HCT116 (cell line): ENCODE data around the gene PBX1.
A peak's percentile ranks its signal among the peaks of the same experiment; 100 is the strongest.

Experiments used
- CTCF ChIP-seq, 3 experiments: fragments of 200-600 bp in 1 of 3; sonication (generic) in 1 of 3; IDR thresholded peaks in 2 of 3; conservative IDR thresholded peaks in 1 of 3; 2 replicates each; pipeline ENCODE4 v1.5.1; 2012 to 2017; ENCODE audit warnings: low read depth in 2 of 3, low read length in 2 of 3, antibody characterized with exemption in 1 of 3, borderline replicate concordance in 1 of 3, control low read depth in 1 of 3, mild to moderate bottlenecking in 1 of 3, mixed read lengths in 1 of 3, mixed run types in 1 of 3, moderate library complexity in 1 of 3; ENCODE audit not compliant: insufficient read depth in 1 of 3
- EGR1 ChIP-seq: IDR thresholded peaks from 2 replicates; pipeline ENCODE4 v1.6.1; 2012; ENCODE audit warnings: low read depth
- ELF1 ChIP-seq: IDR thresholded peaks from 2 replicates; pipeline ENCODE4 v1.6.1; 2012; ENCODE audit warnings: low read depth, borderline replicate concordance
- EZH2 ChIP-seq: fragments of 200-600 bp; sonication (generic); IDR thresholded peaks from 2 replicates; pipeline ENCODE4 v1.6.1; 2017; ENCODE audit warnings: antibody characterized with exemption, mixed run types
- EZH2phosphoT487 ChIP-seq: fragments of 200-600 bp; IDR thresholded peaks from 2 replicates; pipeline ENCODE4 v1.6.1; 2018; ENCODE audit warnings: antibody characterized with exemption, borderline replicate concordance
- JUND ChIP-seq: IDR thresholded peaks from 2 replicates; pipeline ENCODE4 v1.6.1; 2012
- MAX ChIP-seq: IDR thresholded peaks from 2 replicates; pipeline ENCODE4 v1.6.1; 2012
- POLR2A ChIP-seq: IDR thresholded peaks from 2 replicates; pipeline ENCODE4 v1.7.0; 2011; ENCODE audit warnings: borderline replicate concordance; ENCODE audit not compliant: insufficient read depth, insufficient read length; ENCODE audit errors: extremely low read depth
- POLR2AphosphoS5 ChIP-seq: IDR thresholded peaks from 2 replicates; pipeline ENCODE4 v1.6.1; 2011; ENCODE audit warnings: mild to moderate bottlenecking, low read depth, low read length, moderate library complexity
- RAD21 ChIP-seq: IDR thresholded peaks from 2 replicates; pipeline ENCODE4 v1.6.1; 2012; ENCODE audit warnings: low read depth, mild to moderate bottlenecking
- SRF ChIP-seq: IDR thresholded peaks from 2 replicates; pipeline ENCODE4 v1.6.1; 2012; ENCODE audit warnings: low read depth
- YY1 ChIP-seq: IDR thresholded peaks from 2 replicates; pipeline ENCODE4 v1.6.1; 2011; ENCODE audit warnings: low read length, low read depth, moderate library complexity, mild to moderate bottlenecking; ENCODE audit not compliant: insufficient replicate concordance; ENCODE audit errors: extremely low read depth
- ZNF274 ChIP-seq: fragments of 200-500 bp; sonication (Bioruptor generic); IDR thresholded peaks from 2 replicates; pipeline ENCODE4 v1.6.1; 2014; ENCODE audit warnings: mild to moderate bottlenecking, low read depth, low read length, inconsistent platforms

- TF ChIP-seq CTCF (IDR thresholded peaks at IDR 0.05 in 2 of 3, conservative IDR thresholded peaks at IDR 0.05 in 1 of 3; ENCODE audit: borderline replicate concordance in 1 of 3, insufficient read depth in 1 of 3, low read depth in 2 of 3, low read length in 2 of 3) (peak in 1 of 3 experiments; percentile 9; a peak in 1 of 6 replicates), POLR2A (no peak), POLR2AphosphoS5 (no peak), YY1 (no peak), SRF (no peak), EZH2phosphoT487 (no peak), ZNF274 (no peak), EZH2 (no peak), EGR1 (no peak), RAD21 (0 out of 2 replicates have a peak, but pooled peaks have one; percentile 26), ELF1 (no peak), MAX (peak; percentile 61; the same call in 1 of the 2 replicates), JUND (no peak)
Observed at GRCh38 chr1:164518692-164519332, 40.2 kb upstream of the PBX1 start.
